HepG2 (cell line): Measurements from ENCODE around the gene SLC35B2. TPM values are rescaled to one million over a fixed set of nuclear protein-coding genes. Genes with fewer than 3 reads are reported as not detected.

Source experiments
- AKAP8 ChIP-seq: sonication (generic); formaldehyde crosslinking; IDR thresholded peaks from 2 replicates; pipeline ENCODE4 v1.5.1; 2020; ENCODE audit warnings: mild to moderate bottlenecking, missing genetic modification reagents
- BHLHE40 ChIP-seq: IDR thresholded peaks from 2 replicates; pipeline ENCODE4 v1.6.1; 2011; ENCODE audit warnings: low read length, improper control_type of control experiment
- EEA1 ChIP-seq: sonication (generic); formaldehyde crosslinking; IDR thresholded peaks from 2 replicates; pipeline ENCODE4 v1.5.1; 2020; ENCODE audit warnings: mild to moderate bottlenecking, missing genetic modification reagents, borderline replicate concordance
- FOSL1 ChIP-seq: sonication (generic); formaldehyde crosslinking; IDR thresholded peaks from 2 replicates; pipeline ENCODE4 v1.9.0; 2021; ENCODE audit warnings: missing genetic modification reagents, borderline replicate concordance
- HDAC6 ChIP-seq: fragments of 200-600 bp; sonication (generic); IDR thresholded peaks from 2 replicates; pipeline ENCODE4 v1.7.0; 2017; ENCODE audit warnings: mild to moderate bottlenecking, antibody characterized with exemption, low read length, low read depth
- NCOA5 ChIP-seq: sonication (generic); formaldehyde crosslinking; IDR thresholded peaks from 2 replicates; pipeline ENCODE4 v1.4.0; 2020; ENCODE audit warnings: missing genetic modification reagents
- PHF21A ChIP-seq: sonication (generic); formaldehyde crosslinking; IDR thresholded peaks from 2 replicates; pipeline ENCODE4 v1.5.0; 2020; ENCODE audit warnings: mild to moderate bottlenecking, missing genetic modification reagents
- SIN3A ChIP-seq: IDR thresholded peaks from 2 replicates; pipeline ENCODE4 v1.6.1; 2011; ENCODE audit warnings: low read depth, mild to moderate bottlenecking, control low read depth, low read length, borderline replicate concordance
- STAG1 ChIP-seq: sonication (generic); formaldehyde crosslinking; IDR thresholded peaks from 2 replicates; pipeline ENCODE4 v1.4.0; 2020; ENCODE audit warnings: missing genetic modification reagents
- TRIM24 ChIP-seq: sonication (generic); formaldehyde crosslinking; IDR thresholded peaks from 2 replicates; pipeline ENCODE4 v1.8.0; 2022; ENCODE audit warnings: mild to moderate bottlenecking, missing genetic modification reagents
- ZNF274 ChIP-seq: sonication (generic); formaldehyde crosslinking; IDR thresholded peaks from 2 replicates; pipeline ENCODE4 v1.5.1; 2020; ENCODE audit warnings: mild to moderate bottlenecking, missing genetic modification reagents
- ZNF430 ChIP-seq: sonication (generic); formaldehyde crosslinking; IDR thresholded peaks from 2 replicates; pipeline ENCODE4 v1.9.0; 2021; ENCODE audit warnings: mild to moderate bottlenecking, missing genetic modification reagents
- ZNF557 ChIP-seq: sonication (generic); formaldehyde crosslinking; IDR thresholded peaks from 2 replicates; pipeline ENCODE4 v1.4.0; 2020; ENCODE audit warnings: missing genetic modification reagents
- ZNF577 ChIP-seq: sonication (generic); formaldehyde crosslinking; IDR thresholded peaks from 2 replicates; pipeline ENCODE4 v1.4.0; 2020; ENCODE audit warnings: mild to moderate bottlenecking, low read depth, missing genetic modification reagents, borderline replicate concordance
- ZNF768 ChIP-seq: sonication (generic); formaldehyde crosslinking; IDR thresholded peaks from 2 replicates; pipeline ENCODE4 v1.4.0; 2020; ENCODE audit warnings: missing genetic modification reagents
- polyA plus RNA-seq, 8 experiments: library from polyadenylated mRNA; depleted of rRNA in 3 of 8; stranded (reverse) in 7 of 8; unstranded in 1 of 8; fragments of >200 nt; fragmentation: Illumina TruSeq in 4 of 8; extraction: Trizol in 4 of 8; gene quantifications; 2 replicates each; pipeline versions ENCODE4 v1.2.1 to v1.2.3, GENCODE V29; 2011 to 2016; ENCODE audit warnings: low read depth in 4 of 8, missing spikeins in 1 of 8, mixed read lengths in 1 of 8; ENCODE audit not compliant: insufficient read depth in 1 of 8
- total RNA-seq, 5 experiments: library from RNA; depleted of rRNA; stranded (reverse); fragments of >200 nt; fragmentation: Illumina TruSeq; extraction: Trizol; gene quantifications; 2 replicates each; pipeline ENCODE4 v1.2.3, GENCODE V29; 2016; ENCODE audit warnings: low read depth in 1 of 5
- TF ChIP-seq, protein P1 (sequence below): sonication (generic); formaldehyde crosslinking; IDR thresholded peaks from 2 replicates; pipeline ENCODE4 v1.5.1; 2020; ENCODE audit warnings: missing genetic modification reagents, mild to moderate bottlenecking, borderline replicate concordance
- TF ChIP-seq, protein P2 (sequence below): sonication (generic); formaldehyde crosslinking; IDR thresholded peaks from 2 replicates; pipeline ENCODE4 v1.4.0; 2020; ENCODE audit warnings: mild to moderate bottlenecking, low read depth, missing genetic modification reagents
- TF ChIP-seq, protein P3 (sequence below): sonication (generic); formaldehyde crosslinking; IDR thresholded peaks from 2 replicates; pipeline ENCODE4 v1.8.1; 2022; ENCODE audit warnings: low read depth, mild to moderate bottlenecking, missing genetic modification reagents
- TF ChIP-seq, protein P4 (sequence below): sonication (generic); formaldehyde crosslinking; IDR thresholded peaks from 2 replicates; pipeline ENCODE4 v1.4.0; 2020; ENCODE audit warnings: missing genetic modification reagents, borderline replicate concordance

SLC35B2 gene
- total and polyA plus RNA-seq, 2 of the 13 experiments (the other 11 are each of a cell fraction or from before 2014, with no cell fraction given), result 61.1 to 148 TPM

DNA sequence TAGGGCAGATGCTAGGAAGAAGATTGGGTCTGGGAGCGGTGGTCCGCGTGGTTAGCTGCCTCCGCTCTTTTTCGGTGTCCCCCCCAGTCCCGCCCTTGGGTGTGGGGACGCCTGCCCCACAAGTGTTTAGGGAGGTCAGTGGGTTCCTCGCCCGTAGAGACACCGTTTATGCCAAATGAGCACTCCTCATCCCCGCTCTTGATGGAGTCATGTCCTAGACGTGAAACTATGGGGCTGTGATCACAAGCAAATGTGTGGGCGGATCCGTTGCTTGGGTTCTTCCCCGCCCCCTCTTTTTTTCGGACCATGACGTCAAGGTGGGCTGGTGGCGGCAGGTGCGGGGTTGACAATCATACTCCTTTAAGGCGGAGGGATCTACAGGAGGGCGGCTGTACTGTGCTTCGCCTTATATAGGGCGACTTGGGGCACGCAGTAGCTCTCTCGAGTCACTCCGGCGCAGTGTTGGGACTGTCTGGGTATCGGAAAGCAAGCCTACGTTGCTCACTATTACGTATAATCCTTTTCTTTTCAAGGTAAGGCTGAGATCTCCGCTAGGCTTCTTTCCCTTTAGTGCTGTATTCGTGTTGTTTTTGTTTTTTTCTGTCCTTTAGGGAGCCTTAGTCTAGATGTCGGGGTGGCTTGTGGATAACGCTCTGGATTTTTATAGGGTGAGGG lies 10.5 kb downstream of the SLC35B2 start, which contains the start of gene HSP90AB1 (continued):
- TF ChIP-seq, protein P1, sequence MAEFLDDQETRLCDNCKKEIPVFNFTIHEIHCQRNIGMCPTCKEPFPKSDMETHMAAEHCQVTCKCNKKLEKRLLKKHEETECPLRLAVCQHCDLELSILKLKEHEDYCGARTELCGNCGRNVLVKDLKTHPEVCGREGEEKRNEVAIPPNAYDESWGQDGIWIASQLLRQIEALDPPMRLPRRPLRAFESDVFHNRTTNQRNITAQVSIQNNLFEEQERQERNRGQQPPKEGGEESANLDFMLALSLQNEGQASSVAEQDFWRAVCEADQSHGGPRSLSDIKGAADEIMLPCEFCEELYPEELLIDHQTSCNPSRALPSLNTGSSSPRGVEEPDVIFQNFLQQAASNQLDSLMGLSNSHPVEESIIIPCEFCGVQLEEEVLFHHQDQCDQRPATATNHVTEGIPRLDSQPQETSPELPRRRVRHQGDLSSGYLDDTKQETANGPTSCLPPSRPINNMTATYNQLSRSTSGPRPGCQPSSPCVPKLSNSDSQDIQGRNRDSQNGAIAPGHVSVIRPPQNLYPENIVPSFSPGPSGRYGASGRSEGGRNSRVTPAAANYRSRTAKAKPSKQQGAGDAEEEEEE, result no peak
- TF ChIP-seq SIN3A, result peak; percentile 95
- TF ChIP-seq AKAP8 (CRISPR knock-in tag), result no peak
- no peak for TF ChIP-seq ZNF577 (CRISPR knock-in tag)
- TF ChIP-seq EEA1 (CRISPR knock-in tag), result no peak; the same call in 1 of the 2 replicates
- no peak for TF ChIP-seq NCOA5 (CRISPR knock-in tag)
- peak; percentile 85; the same call in 1 of the 2 replicates for TF ChIP-seq ZNF430 (CRISPR knock-in tag)
- TF ChIP-seq, protein P2, sequence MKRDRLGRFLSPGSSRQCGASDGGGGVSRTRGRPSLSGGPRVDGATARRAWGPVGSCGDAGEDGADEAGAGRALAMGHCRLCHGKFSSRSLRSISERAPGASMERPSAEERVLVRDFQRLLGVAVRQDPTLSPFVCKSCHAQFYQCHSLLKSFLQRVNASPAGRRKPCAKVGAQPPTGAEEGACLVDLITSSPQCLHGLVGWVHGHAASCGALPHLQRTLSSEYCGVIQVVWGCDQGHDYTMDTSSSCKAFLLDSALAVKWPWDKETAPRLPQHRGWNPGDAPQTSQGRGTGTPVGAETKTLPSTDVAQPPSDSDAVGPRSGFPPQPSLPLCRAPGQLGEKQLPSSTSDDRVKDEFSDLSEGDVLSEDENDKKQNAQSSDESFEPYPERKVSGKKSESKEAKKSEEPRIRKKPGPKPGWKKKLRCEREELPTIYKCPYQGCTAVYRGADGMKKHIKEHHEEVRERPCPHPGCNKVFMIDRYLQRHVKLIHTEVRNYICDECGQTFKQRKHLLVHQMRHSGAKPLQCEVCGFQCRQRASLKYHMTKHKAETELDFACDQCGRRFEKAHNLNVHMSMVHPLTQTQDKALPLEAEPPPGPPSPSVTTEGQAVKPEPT, result peak; percentile 70
- TF ChIP-seq TRIM24 (CRISPR knock-in tag), result no peak
- peak; percentile 95 for TF ChIP-seq HDAC6
- no peak for TF ChIP-seq ZNF274 (CRISPR knock-in tag)
- 0 out of 2 replicates have a peak, but pooled peaks have one; percentile 7 for TF ChIP-seq STAG1 (CRISPR knock-in tag)
- no peak for TF ChIP-seq FOSL1 (CRISPR knock-in tag)
- TF ChIP-seq, protein P3, sequence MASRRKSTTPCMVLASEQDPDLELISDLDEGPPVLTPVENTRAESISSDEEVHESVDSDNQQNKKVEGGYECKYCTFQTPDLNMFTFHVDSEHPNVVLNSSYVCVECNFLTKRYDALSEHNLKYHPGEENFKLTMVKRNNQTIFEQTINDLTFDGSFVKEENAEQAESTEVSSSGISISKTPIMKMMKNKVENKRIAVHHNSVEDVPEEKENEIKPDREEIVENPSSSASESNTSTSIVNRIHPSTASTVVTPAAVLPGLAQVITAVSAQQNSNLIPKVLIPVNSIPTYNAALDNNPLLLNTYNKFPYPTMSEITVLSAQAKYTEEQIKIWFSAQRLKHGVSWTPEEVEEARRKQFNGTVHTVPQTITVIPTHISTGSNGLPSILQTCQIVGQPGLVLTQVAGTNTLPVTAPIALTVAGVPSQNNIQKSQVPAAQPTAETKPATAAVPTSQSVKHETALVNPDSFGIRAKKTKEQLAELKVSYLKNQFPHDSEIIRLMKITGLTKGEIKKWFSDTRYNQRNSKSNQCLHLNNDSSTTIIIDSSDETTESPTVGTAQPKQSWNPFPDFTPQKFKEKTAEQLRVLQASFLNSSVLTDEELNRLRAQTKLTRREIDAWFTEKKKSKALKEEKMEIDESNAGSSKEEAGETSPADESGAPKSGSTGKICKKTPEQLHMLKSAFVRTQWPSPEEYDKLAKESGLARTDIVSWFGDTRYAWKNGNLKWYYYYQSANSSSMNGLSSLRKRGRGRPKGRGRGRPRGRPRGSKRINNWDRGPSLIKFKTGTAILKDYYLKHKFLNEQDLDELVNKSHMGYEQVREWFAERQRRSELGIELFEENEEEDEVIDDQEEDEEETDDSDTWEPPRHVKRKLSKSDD (CRISPR knock-in tag), result 0 out of 2 replicates have a peak, but pooled peaks have one; percentile 4
- TF ChIP-seq ZNF768 (CRISPR knock-in tag), result no peak
- TF ChIP-seq, protein P4, sequence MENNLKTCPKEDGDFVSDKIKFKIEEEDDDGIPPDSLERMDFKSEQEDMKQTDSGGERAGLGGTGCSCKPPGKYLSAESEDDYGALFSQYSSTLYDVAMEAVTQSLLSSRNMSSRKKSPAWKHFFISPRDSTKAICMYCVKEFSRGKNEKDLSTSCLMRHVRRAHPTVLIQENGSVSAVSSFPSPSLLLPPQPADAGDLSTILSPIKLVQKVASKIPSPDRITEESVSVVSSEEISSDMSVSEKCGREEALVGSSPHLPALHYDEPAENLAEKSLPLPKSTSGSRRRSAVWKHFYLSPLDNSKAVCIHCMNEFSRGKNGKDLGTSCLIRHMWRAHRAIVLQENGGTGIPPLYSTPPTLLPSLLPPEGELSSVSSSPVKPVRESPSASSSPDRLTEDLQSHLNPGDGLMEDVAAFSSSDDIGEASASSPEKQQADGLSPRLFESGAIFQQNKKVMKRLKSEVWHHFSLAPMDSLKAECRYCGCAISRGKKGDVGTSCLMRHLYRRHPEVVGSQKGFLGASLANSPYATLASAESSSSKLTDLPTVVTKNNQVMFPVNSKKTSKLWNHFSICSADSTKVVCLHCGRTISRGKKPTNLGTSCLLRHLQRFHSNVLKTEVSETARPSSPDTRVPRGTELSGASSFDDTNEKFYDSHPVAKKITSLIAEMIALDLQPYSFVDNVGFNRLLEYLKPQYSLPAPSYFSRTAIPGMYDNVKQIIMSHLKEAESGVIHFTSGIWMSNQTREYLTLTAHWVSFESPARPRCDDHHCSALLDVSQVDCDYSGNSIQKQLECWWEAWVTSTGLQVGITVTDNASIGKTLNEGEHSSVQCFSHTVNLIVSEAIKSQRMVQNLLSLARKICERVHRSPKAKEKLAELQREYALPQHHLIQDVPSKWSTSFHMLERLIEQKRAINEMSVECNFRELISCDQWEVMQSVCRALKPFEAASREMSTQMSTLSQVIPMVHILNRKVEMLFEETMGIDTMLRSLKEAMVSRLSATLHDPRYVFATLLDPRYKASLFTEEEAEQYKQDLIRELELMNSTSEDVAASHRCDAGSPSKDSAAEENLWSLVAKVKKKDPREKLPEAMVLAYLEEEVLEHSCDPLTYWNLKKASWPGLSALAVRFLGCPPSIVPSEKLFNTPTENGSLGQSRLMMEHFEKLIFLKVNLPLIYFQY, result peak; percentile 51; the same call in 1 of the 2 replicates
- TF ChIP-seq ZNF557 (CRISPR knock-in tag), result peak; percentile 98
- TF ChIP-seq BHLHE40, result peak; percentile 68
- peak; percentile 64 for TF ChIP-seq PHF21A
